ENCODE measurements around the gene PTPRR. TPM values are rescaled to one million over a fixed set of nuclear protein-coding genes. Genes with fewer than 3 reads are reported as not detected.

Gene PTPRR, protein sequence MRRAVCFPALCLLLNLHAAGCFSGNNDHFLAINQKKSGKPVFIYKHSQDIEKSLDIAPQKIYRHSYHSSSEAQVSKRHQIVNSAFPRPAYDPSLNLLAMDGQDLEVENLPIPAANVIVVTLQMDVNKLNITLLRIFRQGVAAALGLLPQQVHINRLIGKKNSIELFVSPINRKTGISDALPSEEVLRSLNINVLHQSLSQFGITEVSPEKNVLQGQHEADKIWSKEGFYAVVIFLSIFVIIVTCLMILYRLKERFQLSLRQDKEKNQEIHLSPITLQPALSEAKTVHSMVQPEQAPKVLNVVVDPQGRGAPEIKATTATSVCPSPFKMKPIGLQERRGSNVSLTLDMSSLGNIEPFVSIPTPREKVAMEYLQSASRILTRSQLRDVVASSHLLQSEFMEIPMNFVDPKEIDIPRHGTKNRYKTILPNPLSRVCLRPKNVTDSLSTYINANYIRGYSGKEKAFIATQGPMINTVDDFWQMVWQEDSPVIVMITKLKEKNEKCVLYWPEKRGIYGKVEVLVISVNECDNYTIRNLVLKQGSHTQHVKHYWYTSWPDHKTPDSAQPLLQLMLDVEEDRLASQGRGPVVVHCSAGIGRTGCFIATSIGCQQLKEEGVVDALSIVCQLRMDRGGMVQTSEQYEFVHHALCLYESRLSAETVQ
- 4.6 and 5.4 TPM in 2 replicates for total RNA-seq (2013; cell fraction: nucleolus; rRNA removed)
- 0.40 and 0.65 TPM in 2 replicates for total RNA-seq (2014; rRNA removed)
- 0.45 and 0.55 TPM in 2 replicates for total RNA-seq (2014; rRNA removed; fragmentation: Illumina TruSeq; extraction: Trizol)
- total RNA-seq (2021) = 0.15 and 0.27 TPM in 2 replicates
- polyA plus RNA-seq (2011; ENCODE audit: low read depth) = not detected
- polyA plus RNA-seq (2011; rRNA removed) = 3.1 and 5.0 TPM in 2 replicates
- polyA plus RNA-seq (2011; cell fraction: cytosol; rRNA removed) = 1.2 and 1.4 TPM in 2 replicates
- 1.3 and 1.4 TPM in 2 replicates for polyA plus RNA-seq (2011; cell fraction: nucleus; rRNA removed)
- not detected in 2 replicates for polyA plus RNA-seq (2012)
- 0.35 and 0.46 TPM in 2 replicates for polyA plus RNA-seq (2014; fragmentation: Illumina TruSeq; extraction: Trizol)
- 1 to 10 TPM in 1 of 2 experiments, under 1 TPM in 1; 0.99 to 1.8 TPM for polyA plus RNA-seq (2014; fragmentation: Nextera tagmentation; extraction: Ambion mirVana)
- 0.20 and 0.60 TPM in 2 replicates for polyA plus RNA-seq (2014; rRNA removed)
- polyA plus RNA-seq (2016; fragmentation: Nextera tagmentation; extraction: Ambion mirVana) = under 1 TPM; 0.14 to 0.15 TPM
- 1.8 and 5.1 TPM in 2 replicates for polyA minus RNA-seq (2011; rRNA and poly(A)+ RNA removed)
- not detected in 2 replicates for polyA minus RNA-seq (2011; cell fraction: cytosol; rRNA and poly(A)+ RNA removed)
- 1.1 and 2.3 TPM in 2 replicates for polyA minus RNA-seq (2011; cell fraction: nucleus; rRNA and poly(A)+ RNA removed)
- percentile 4 among the genes with signal in this experiment for Bru-seq, nascent RNA
- BruChase-seq, experiment 1, labeled RNA remaining after a 6-hour chase = percentile 1 among the genes with signal in this experiment
- percentile 1 among the genes with signal in this experiment for BruChase-seq, experiment 2, labeled RNA remaining after a 2-hour chase
- long read RNA-seq, experiment 1 = 0 reads
- long read RNA-seq, experiment 2 = 0 reads

- RAD21 ChIA-PET (ENCODE audit: unreplicated experiment) = no interaction called here
- 15% methylated on average over 23 of the region's 29 CpGs for WGBS (ENCODE audit: insufficient coverage, insufficient replicate concordance, low lambda C conversion rate, missing lambda C conversion rate)
- in situ Hi-C loops (cut with MboI) = no loop called here
- Histone ChIP-seq H2AFZ (ENCODE audit: control insufficient read depth, low read depth, low read length) (no peak within 1 kb of the TSS), H3K4me1 (ENCODE audit: control insufficient read depth, insufficient read depth, low read length) (no peaks in the 10 kb centered on the region), H3K4me3 (no peak within 1 kb of the TSS), H3K9ac (ENCODE audit: control insufficient read depth, insufficient read depth, low read length) (no peak within 1 kb of the TSS), H3K36me3 (ENCODE audit: control insufficient read depth in 2 of 2, insufficient read depth in 2 of 2, low read length in 1 of 2) (no peaks in the 10 kb centered on the region), H3K79me2 (ENCODE audit: control insufficient read depth, insufficient read depth, low read length) (no peaks in the 10 kb centered on the region), H3K4me2 (ENCODE audit: control insufficient read depth, insufficient read depth) (no peak within 1 kb of the TSS), H3K27ac (ENCODE audit: control insufficient read depth, insufficient read depth) (no peak within 1 kb of the TSS), H3K9me3 (replicated peaks; ENCODE audit: control insufficient read depth, insufficient read depth, low read length) (no peaks in the 10 kb centered on the region), H4K20me1 (ENCODE audit: control insufficient read depth, insufficient read depth) (no peaks in the 10 kb centered on the region), H3K27me3 (replicated peaks in 1 of 2; ENCODE audit: control insufficient read depth in 2 of 2, insufficient read depth in 2 of 2, low read length in 1 of 2) (no peaks in the 10 kb centered on the region)
- no TSS peak for BruUV-seq (replicated peaks)
- FAIRE-seq (no peak), ATAC-seq (no peak), DNase-seq (ENCODE audit: low read depth, low spot score) (no peak)
- intact Hi-C loops (cut with micrococcal nuclease; ENCODE audit: unreplicated experiment) = no loop called here
- POLR2A ChIA-PET = no interaction called here
- no peak for TF ChIP-seq RCOR1 (conservative IDR thresholded peaks at IDR 0.05; ENCODE audit: low read depth, low read length)
- TF ChIP-seq USF2 (IDR thresholded peaks at IDR 0.05; ENCODE audit: borderline replicate concordance, low read depth, low read length) = no peak
- TF ChIP-seq NBN (IDR thresholded peaks at IDR 0.05) = no peak
- no peak for TF ChIP-seq SREBF1 (IDR thresholded peaks at IDR 0.05; ENCODE audit: low read length)
- no peak for TF ChIP-seq PML (IDR thresholded peaks at IDR 0.05; ENCODE audit: low read length)
- no peak for TF ChIP-seq SIN3A (IDR thresholded peaks at IDR 0.05; ENCODE audit: low read depth, low read length)
- SMC1A ChIA-PET (ENCODE audit: uncharacterized antibody, unreplicated experiment) = no interaction called here
- CTCF ChIA-PET = no interaction called here
Measured at GRCh38 chr12:70920251-70920851, at the start of gene PTPRR. PTPRR (minus strand) TSS chr12:70920738; CDS start chr12:70920390, 348 bp downstream.
